ENCODE measurements around the gene NR2F2.

NR2F2 gene

GRCh38 chr15:96309143-96309660 is 21.3 kb upstream of the NR2F2 start:
- no peaks in the 10 kb centered on the region for H3K36me3 ChIP-seq (ENCODE audit: insufficient read depth, low read length)
- no peak overlapping the region for H3K9ac ChIP-seq (ENCODE audit: low read depth, low read length)
- H3K9me3 ChIP-seq (ENCODE audit: control insufficient read depth, insufficient read depth, low read length): no peaks in the 10 kb centered on the region
- 0 out of 2 replicates have a peak, but pooled peaks cover 8% of the 10 kb centered on the region for H3K4me1 ChIP-seq (ENCODE audit: insufficient read depth, low read length)

DNA sequence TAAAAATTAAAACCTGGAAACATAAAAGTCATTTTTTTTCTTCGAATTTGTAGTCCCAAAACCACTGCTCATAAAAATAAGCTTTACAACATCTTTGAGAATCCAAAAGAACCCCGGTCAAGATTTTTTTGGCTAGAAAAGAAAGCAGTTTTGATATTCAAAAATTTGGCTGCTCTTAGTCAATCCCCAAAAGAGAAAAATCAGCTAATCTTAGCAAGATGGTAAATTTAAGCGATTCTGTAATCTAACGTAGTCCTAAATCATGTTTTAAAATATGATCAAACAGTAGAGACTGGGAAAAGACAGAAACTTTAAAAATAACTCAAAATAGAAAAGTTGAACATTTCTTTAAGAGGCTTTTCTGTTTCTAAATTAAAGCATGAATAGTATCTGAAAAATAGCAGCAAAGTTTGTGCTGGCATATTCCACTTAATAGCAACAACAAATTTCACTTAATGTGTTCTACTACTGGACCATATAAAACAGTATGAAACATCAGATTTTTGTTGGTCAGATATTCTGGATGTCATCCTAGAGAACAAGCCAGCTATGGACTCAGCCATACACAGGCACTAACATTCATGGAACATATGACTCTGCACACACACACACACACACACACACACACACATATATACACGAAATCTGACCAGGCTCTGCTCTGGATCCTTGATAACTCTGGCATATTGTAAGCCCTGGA is 19.1 kb upstream of the NR2F2 start:
- Histone ChIP-seq H3K36me3 (ENCODE audit: insufficient read depth, low read length) (no peaks in the 10 kb centered on the region), H3K9ac (ENCODE audit: low read depth, low read length) (no peak overlapping the region), H3K9me3 (ENCODE audit: control insufficient read depth, insufficient read depth, low read length) (no peaks in the 10 kb centered on the region), H3K4me1 (ENCODE audit: insufficient read depth, low read length) (0 out of 2 replicates have a peak, but pooled peaks cover 8% of the 10 kb centered on the region)

DNA sequence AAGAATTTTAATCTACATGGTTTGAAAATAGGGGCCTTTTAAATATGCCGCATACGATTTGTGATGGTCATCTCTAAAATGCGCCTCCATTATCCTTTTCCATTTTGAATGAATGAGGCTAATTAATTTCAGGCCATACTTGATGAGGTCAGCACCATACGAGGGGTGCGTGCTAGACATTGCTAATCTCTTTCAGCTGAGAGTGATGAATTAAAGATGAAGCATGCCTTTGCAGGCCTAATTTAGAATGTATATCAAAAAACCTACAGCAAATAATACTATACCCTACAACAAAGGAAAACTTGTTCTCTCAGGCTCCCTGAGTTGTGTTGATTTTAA is 18.6 kb upstream of the NR2F2 start:
- H3K36me3 ChIP-seq (ENCODE audit: insufficient read depth, low read length): no peaks in the 10 kb centered on the region
- H3K9ac ChIP-seq (ENCODE audit: low read depth, low read length): no peak overlapping the region
- H3K4me1 ChIP-seq (ENCODE audit: insufficient read depth, low read length): 0 out of 2 replicates have a peak, but pooled peaks cover 8% of the 10 kb centered on the region
- no peaks in the 10 kb centered on the region for H3K9me3 ChIP-seq (ENCODE audit: control insufficient read depth, insufficient read depth, low read length)

GRCh38 chr15:96312641-96313335 is 17.7 kb upstream of the NR2F2 start:
- 0 out of 2 replicates have a peak, but pooled peaks cover 8% of the 10 kb centered on the region for H3K4me1 ChIP-seq (ENCODE audit: insufficient read depth, low read length)
- H3K36me3 ChIP-seq (ENCODE audit: insufficient read depth, low read length): no peaks in the 10 kb centered on the region

DNA sequence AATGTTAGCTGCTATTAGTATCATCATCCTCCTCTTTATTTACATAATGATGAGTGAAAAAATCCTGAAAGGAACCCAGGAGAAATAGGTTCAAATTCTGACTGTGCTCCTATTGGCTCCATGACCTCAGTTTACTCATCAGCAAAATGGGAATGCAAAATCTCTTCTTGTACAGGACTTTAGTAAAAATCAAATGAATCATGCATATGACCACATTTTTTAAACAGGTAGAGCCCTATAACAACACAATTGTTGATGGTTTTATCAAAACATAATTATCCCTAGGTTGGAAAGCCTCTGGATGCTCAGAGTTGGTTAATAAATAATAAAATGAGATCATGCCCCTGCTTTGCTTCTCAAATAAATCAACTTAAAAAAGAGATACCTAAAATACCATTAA is 16.0 kb upstream of the NR2F2 start:
- Histone ChIP-seq H3K4me1 (ENCODE audit: insufficient read depth, low read length) (0 out of 2 replicates have a peak, but pooled peaks cover 8% of the 10 kb centered on the region), H3K9me3 (ENCODE audit: control insufficient read depth, insufficient read depth, low read length) (no peaks in the 10 kb centered on the region), H3K9ac (ENCODE audit: low read depth, low read length) (no peak overlapping the region), H3K36me3 (ENCODE audit: insufficient read depth, low read length) (no peaks in the 10 kb centered on the region)

More at GRCh38 chr15:96312641-96313335, 17.7 kb upstream of the NR2F2 start:
- no peaks in the 10 kb centered on the region for H3K9me3 ChIP-seq (ENCODE audit: control insufficient read depth, insufficient read depth, low read length)
- H3K9ac ChIP-seq (ENCODE audit: low read depth, low read length): no peak overlapping the region

DNA sequence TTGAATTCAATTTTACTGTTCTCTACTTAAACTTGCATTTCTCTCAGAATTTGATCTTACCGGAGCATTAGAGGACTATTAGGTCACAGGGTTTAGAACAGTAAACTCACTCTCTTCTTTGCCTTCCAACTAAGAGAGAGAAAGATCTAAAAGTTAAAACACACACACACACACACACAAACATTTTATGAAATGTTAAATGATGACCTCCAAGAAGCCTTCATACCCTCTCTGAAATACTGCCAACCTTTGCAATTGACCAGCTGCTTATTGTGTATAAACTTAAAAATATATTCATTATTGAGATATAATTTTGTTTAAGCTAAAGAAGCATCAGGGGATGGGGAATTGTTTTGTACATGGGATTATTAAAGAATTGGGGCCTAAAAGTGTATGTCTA is 15.5 kb upstream of the NR2F2 start:
- Histone ChIP-seq H3K4me1 (ENCODE audit: insufficient read depth, low read length) (0 out of 2 replicates have a peak, but pooled peaks cover 8% of the 10 kb centered on the region), H3K9ac (ENCODE audit: low read depth, low read length) (no peak overlapping the region), H3K9me3 (ENCODE audit: control insufficient read depth, insufficient read depth, low read length) (no peaks in the 10 kb centered on the region), H3K36me3 (ENCODE audit: insufficient read depth, low read length) (no peaks in the 10 kb centered on the region)

DNA sequence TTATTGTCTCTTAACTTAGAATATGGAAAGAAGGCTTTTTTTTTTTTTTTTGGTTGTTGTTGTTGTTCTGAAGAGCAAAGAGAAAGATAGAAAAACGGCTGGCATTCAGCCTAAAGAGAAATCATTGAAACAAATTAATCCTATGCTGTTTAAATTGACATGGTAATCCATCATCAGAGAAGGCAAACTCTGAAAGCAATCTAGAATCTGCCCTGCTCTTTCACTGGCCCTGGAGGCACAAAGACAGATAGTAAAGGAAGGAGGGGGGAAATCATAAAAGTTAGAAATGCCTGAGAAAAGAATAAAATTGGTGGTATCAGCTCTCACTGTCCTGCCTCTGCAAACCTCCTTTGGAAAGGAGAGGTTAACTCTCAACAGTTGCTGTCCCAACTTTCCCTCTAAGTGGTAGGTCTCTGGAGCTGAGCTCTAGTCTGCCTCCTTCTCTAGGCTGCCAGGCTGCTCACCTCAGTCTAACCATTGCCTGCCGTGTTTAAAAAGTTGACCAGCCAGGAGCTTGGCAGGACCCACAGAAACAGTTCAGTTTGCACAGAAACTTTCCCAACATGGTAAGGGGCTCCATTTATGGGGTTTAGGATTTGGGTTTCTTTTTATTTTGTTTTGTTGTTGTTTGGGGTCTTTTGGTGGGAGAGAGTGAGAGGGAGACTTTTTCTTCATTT is 13.4 kb upstream of the NR2F2 start:
- Histone ChIP-seq H3K9ac (ENCODE audit: low read depth, low read length) (no peak overlapping the region), H3K4me1 (ENCODE audit: insufficient read depth, low read length) (0 out of 2 replicates have a peak, but pooled peaks cover 8% of the 10 kb centered on the region), H3K36me3 (ENCODE audit: insufficient read depth, low read length) (no peaks in the 10 kb centered on the region), H3K9me3 (ENCODE audit: control insufficient read depth, insufficient read depth, low read length) (no peaks in the 10 kb centered on the region)

GRCh38 chr15:96320107-96320506 is 10.4 kb upstream of the NR2F2 start:
- Histone ChIP-seq H3K9me3 (ENCODE audit: control insufficient read depth, insufficient read depth, low read length) (no peaks in the 10 kb centered on the region), H3K9ac (ENCODE audit: low read depth, low read length) (no peak overlapping the region), H3K4me1 (ENCODE audit: insufficient read depth, low read length) (no peaks in the 10 kb centered on the region), H3K36me3 (ENCODE audit: insufficient read depth, low read length) (no peaks in the 10 kb centered on the region)

DNA sequence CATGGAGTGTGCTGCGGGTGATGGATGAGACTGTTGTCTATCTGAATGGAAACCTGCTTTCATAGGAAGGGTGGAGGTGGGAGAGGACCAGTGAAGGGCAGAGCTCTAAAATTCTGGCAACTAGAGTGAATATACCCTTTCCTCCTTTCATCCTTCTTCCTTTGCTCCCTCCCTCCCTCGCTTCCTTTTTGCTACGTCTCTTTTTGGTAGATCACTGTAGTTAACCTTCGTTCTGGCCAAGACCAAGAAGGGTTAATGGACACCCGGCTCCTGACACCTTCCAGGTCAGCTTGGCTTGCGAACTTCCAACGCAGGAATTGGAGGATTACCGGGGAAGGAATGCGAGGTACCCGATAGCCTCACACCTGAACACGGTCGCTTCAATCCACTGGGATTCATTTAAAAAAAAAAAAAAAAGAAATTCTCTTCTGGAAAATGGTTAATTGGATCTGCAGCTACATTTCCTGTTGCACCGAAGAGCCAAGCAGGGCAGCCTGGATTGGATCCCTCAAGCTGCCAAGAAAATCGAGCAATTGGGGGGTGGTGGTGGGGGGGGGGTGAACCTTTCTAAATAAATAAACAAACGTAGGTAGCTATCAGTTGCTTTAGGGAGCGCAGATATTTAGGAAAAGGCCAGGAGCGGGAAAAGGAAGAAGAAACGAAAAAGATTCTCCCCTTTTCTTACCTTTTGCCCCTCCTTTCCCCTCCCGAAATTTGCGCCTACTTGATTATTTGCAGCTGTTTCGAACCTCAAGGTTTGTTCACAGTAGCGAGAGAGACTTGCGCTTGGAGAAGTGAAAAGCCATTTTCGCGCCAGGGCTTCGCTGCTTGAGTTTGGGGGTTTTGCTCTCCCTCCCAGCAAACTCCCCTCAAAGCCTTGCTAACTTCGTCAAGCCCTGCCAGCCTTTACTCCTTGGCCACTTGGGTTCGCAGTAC is 9.5 kb upstream of the NR2F2 start:
- Histone ChIP-seq H3K9me3 (ENCODE audit: control insufficient read depth, insufficient read depth, low read length) (no peaks in the 10 kb centered on the region), H3K36me3 (ENCODE audit: insufficient read depth, low read length) (no peaks in the 10 kb centered on the region), H3K9ac (ENCODE audit: low read depth, low read length) (peak overlapping the region; percentile 46; the same call in 1 of the 2 replicates), H3K4me1 (ENCODE audit: insufficient read depth, low read length) (no peaks in the 10 kb centered on the region)

DNA sequence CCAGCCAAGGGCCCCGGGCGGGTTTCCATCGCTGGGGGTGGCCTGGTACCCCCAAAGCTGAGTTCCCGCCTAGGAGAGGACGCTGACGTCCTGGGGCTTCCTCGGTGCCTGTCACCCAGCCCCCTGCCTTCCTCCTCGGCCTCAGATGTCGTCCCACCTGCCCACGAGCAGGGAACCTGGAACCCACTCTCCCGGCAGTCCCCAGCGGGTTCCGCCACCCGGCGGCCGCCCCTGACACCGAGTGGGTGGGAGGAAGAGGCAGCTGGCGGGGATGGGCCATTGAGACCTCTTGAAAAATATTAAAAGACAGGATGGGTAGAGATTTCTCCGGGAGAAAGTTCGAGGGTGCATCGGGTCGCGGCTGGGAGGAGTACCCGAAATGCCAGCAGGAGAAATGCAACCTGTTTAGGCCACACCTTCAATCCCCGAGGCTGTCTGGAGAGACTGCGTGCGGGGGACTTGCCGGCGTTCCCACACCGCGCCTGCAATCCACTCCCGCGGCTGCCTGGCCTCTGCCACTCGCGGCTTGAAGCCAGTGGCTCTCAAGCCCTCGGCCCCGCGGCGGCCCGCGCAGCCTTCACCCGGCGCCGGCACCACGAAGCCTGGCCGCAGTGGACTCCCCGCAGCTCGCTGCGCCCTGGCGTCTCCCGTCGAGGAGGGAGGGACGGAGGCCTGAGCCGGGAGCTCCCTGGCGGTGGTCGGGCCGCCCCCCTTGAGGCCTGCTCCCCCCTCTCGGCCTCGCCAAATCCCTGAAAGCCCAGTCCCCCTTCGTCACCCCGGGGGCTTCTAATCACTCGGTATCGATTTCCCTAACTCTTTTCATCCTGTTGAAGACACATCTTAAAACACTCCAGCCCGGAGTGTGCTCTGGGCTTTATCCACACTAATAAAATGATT is 8.6 kb upstream of the NR2F2 start:
- H3K4me1 ChIP-seq (ENCODE audit: insufficient read depth, low read length): no peaks in the 10 kb centered on the region
- peak overlapping the region; percentile 46; the same call in 1 of the 2 replicates for H3K9ac ChIP-seq (ENCODE audit: low read depth, low read length)
- H3K9me3 ChIP-seq (ENCODE audit: control insufficient read depth, insufficient read depth, low read length): no peaks in the 10 kb centered on the region
- H3K36me3 ChIP-seq (ENCODE audit: insufficient read depth, low read length): no peaks in the 10 kb centered on the region

DNA sequence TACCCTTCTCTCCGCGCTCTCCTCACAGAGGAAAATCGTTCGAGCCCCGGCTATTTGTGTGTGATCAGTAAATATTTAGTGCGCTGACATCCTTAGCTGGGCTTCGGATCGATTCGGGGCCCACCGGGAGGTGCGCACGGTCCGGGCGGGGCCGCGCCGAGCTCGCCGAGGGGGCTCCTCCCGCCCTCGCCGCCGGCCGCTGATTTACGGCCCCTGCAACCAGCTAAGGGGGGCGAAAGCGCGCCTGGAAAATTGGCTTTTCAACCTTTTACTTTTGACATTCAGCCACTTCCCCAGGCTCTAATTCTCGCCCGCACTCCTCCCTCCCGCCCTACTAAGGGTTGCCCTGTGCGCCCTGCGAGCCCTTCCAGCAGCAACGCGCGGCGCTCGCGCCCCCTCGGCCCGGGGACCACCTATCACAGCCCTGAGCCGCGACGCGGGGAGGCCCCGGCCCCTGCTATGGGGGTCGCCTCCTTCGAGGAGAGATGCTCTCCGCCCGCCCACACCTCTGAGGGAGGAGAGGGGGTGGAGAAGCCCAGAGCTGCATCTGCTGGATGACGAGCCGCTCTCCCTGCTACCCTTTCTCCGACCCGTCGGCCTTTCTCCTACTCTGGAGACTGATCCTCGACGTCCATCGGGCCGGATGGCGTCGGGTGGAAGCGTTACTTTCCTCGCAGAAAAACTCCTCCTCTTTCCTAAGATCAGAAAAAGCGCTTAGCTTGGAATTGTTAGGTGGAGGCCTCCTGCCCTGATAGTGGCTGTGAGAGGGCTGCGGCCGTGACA is 7.8 kb upstream of the NR2F2 start:
- Histone ChIP-seq H3K9ac (ENCODE audit: low read depth, low read length) (peak overlapping the region; percentile 46; the same call in 1 of the 2 replicates), H3K9me3 (ENCODE audit: control insufficient read depth, insufficient read depth, low read length) (no peaks in the 10 kb centered on the region), H3K4me1 (ENCODE audit: insufficient read depth, low read length) (peaks cover 4% of the 10 kb centered on the region), H3K36me3 (ENCODE audit: insufficient read depth, low read length) (no peaks in the 10 kb centered on the region)

GRCh38 chr15:96323319-96324145 is 7.0 kb upstream of the NR2F2 start:
- Histone ChIP-seq H3K36me3 (ENCODE audit: insufficient read depth, low read length) (no peaks in the 10 kb centered on the region), H3K9ac (ENCODE audit: low read depth, low read length) (peak overlapping the region; percentile 46; the same call in 1 of the 2 replicates), H3K4me1 (ENCODE audit: insufficient read depth, low read length) (peaks cover 8% of the 10 kb centered on the region), H3K9me3 (ENCODE audit: control insufficient read depth, insufficient read depth, low read length) (no peaks in the 10 kb centered on the region)
